Spinal cord (tissue), 10 donors: ENCODE results near the gene POMT2. TPM values are rescaled to one million over a fixed set of nuclear protein-coding genes. Genes with fewer than 3 reads are reported as not detected.
"Not testable (repeated sequence)": the region's sequence is repeated elsewhere in the genome, so short reads cannot be mapped to it uniquely, and the experiment has no call there.

Experiments used
- DNase-seq, 6 donors: peaks; one replicate each; pipeline versions ENCODE4 v3.0.0 to v3.0.0-alpha.2; 2013 to 2015; ENCODE audit warnings: low spot score in 6 of 6, low read depth in 4 of 6
- H3K27ac ChIP-seq: one replicate; pipeline ENCODE4 v1.5.1; 2013; ENCODE audit warnings: low read depth, low read length, control low read depth
- H3K27me3 ChIP-seq: one replicate; pipeline ENCODE4 v1.6.1; 2013; ENCODE audit warnings: low read length; ENCODE audit not compliant: control insufficient read depth, insufficient read depth
- H3K36me3 ChIP-seq: one replicate; pipeline ENCODE4 v1.6.1; 2013; ENCODE audit warnings: low read length; ENCODE audit not compliant: control insufficient read depth, insufficient read depth
- H3K4me1 ChIP-seq: one replicate; pipeline ENCODE4 v1.6.1; 2013; ENCODE audit warnings: low read length; ENCODE audit not compliant: control insufficient read depth, insufficient read depth
- H3K4me3 ChIP-seq: one replicate; pipeline ENCODE4 v1.5.1; 2013; ENCODE audit warnings: low read depth, low read length, control low read depth
- H3K9me3 ChIP-seq: one replicate; pipeline ENCODE4 v1.6.1; 2013; ENCODE audit warnings: low read length; ENCODE audit not compliant: control insufficient read depth, insufficient read depth
- WGBS: methylation state at CpG from one replicate; pipeline ENCODE4 v1.1.5; 2013; ENCODE audit warnings: missing lambda C conversion rate; ENCODE audit not compliant: insufficient coverage; 5-methylcytosine and 5-hydroxymethylcytosine counted together
- polyA plus RNA-seq, 2 donors: library from polyadenylated mRNA; unstranded; fragments of 120-200 nt; gene quantifications; one replicate each; pipeline ENCODE4 v1.2.1, GENCODE V29; 2013; ENCODE audit not compliant: insufficient read length in 2 of 2
- total RNA-seq, 2 donors: library from RNA; depleted of rRNA in 1 of 2; stranded (reverse); fragments of 120-200 nt in 1 of 2; fragments of >200 nt in 1 of 2; gene quantifications; one replicate each; pipeline versions ENCODE4 v1.2.3 to v1.2.4, GENCODE V29; 2013 to 2014
- donor health status: healthy.

POMT2 gene
- total and polyA plus RNA-seq, 4 donors, result 19.9 to 55.7 (median 31.2) TPM

DNA sequence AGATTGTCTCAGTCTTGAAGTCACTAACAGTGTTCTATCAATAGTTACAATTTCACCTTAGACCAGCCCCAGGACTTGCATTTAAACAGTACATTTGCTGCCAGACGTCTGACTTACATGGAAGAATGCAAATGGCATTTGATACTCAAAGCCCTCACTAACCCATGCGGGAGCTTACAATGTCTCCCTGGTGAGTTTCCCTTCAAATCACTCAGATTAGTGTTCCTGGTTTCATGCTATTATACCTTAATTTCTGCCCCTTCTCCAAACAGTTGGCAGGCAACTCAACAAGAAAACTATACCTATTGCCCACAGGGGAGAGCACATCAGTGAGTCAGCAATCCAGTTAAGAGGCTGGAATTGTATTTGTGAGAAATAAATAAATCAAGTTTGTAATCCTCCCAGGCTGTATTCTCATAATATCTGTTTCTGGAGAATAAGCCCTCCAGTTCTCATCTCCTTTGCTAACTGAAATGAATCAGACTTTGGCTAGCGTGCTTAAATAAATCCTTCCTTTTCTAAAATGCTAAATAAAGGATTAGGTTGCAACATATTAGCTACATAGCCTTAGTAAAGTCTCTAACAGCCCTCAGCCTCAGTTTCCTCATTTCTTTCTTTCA, 23.8 kb upstream of the POMT2 start:
- no peaks in the 10 kb centered on the region for H3K9me3 ChIP-seq
- no peaks in the 10 kb centered on the region for H3K4me1 ChIP-seq
- H3K4me3 ChIP-seq, result no peak overlapping the region
- H3K27me3 ChIP-seq, result no peaks in the 10 kb centered on the region
- 47% methylated on average over 2 of the region's 3 CpGs for WGBS
- H3K36me3 ChIP-seq, result peaks cover 29% of the 10 kb centered on the region
- H3K27ac ChIP-seq, result no peak overlapping the region
- DNase-seq, result peak in 1 of 6 donors; percentile 81

DNA sequence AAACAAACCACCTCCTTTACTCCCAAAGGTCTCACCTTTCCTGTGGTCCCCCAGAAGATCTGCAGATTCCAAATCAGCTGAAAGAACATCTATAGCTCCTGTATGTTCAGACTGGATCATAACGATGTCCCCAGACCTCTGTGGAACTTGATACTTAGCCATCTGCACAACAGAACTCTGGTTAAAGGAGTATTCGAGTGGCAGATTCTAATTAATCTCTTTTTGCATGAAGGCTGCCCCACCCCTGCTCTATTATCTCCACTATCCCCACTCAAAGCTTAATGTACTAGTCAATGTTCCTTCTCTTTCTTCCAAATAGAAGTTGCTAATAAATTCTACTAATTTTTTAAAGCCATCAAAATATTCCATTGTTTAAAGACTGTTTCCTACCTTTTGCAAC, 23.0 kb upstream of the POMT2 start:
- no peaks in the 10 kb centered on the region for H3K27me3 ChIP-seq
- no peak overlapping the region for H3K27ac ChIP-seq
- H3K4me1 ChIP-seq, result no peaks in the 10 kb centered on the region
- H3K4me3 ChIP-seq, result no peak overlapping the region
- peaks cover 25% of the 10 kb centered on the region for H3K36me3 ChIP-seq
- 89% methylated on average over 2 of the region's 2 CpGs for WGBS
- H3K9me3 ChIP-seq, result no peaks in the 10 kb centered on the region
- DNase-seq, result no peak

DNA sequence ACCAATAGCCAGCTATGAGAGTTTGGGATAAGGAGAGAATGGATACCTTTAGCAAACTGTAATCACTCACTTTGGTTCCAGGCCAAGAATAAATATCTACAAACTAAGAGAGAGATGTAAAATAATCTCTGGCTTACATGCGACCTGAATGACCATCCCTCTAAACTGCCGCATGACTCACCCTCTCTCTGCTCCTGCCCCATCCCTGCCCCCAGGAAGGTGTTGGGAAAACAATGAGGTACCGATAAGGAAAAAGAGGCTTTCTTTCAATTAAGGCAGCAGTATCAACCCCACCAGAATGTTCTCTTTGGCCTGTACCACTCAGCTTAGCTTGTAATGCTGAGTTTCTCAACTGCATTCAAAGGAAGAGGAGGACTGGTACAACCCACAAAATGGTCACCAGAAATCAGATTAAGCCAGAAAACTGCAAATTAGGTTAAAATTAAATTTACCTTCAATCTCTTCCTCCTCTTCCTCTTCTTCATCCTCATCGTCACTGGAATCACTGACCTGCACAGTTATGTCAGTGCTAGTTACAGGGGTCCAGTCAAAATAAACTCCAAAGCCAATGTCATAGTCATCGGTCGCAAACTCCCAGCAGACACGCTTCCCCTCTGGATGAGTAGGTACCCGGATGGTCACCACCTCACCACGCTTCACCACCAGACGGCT, 22.2 kb upstream of the POMT2 start:
- 88% methylated on average over 7 of the region's 10 CpGs for WGBS
- H3K36me3 ChIP-seq, result peaks cover 25% of the 10 kb centered on the region
- no peaks in the 10 kb centered on the region for H3K9me3 ChIP-seq
- H3K27ac ChIP-seq, result no peak overlapping the region
- H3K4me3 ChIP-seq, result no peak overlapping the region
- DNase-seq, result no peak
- H3K4me1 ChIP-seq, result no peaks in the 10 kb centered on the region
- no peaks in the 10 kb centered on the region for H3K27me3 ChIP-seq

DNA sequence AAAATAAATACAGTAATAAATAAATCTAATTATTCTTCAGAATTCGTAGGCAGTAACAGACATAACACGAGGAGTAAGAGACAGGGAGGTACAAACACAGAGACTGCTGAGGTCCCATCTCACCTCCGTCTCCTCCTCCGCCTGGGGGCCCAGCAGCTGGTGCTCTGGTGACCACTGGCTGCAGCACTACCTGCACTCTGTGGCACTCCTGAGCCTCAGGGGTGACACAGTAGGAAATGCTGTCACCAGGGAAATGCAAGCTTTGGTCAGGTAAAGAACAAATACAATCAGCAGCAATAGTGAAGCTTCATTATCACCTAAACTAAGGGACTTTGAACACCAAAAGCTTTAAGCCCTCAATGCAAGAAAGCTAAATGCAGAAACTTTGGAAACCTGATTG, 19.7 kb upstream of the POMT2 start:
- H3K4me3 ChIP-seq, result no peak overlapping the region
- no peaks in the 10 kb centered on the region for H3K4me1 ChIP-seq
- WGBS, result 85% methylated on average over 4 of the region's 4 CpGs
- DNase-seq, result no peak
- no peaks in the 10 kb centered on the region for H3K27me3 ChIP-seq
- H3K27ac ChIP-seq, result no peak overlapping the region
- peaks cover 27% of the 10 kb centered on the region for H3K36me3 ChIP-seq
- no peaks in the 10 kb centered on the region for H3K9me3 ChIP-seq

DNA sequence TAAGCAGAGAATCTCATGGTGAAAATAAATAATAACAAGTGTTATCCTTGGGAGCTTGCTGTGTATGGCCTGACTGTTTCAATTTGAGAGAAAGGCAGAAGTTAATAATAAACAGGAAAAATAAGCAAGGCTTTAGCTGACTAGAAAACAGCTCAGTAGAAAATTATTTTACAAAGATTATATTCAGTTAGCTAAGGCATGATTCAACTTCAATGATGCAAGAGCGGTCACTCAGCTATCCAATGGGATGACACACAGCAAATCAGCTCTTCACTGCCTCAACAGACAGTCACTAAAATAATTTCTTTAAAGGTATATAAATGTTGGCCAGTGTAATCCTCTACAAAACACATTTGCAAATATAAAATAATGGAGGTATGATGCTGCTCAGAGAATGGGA, 18.7 kb upstream of the POMT2 start:
- Histone ChIP-seq H3K4me3 (no peak overlapping the region), H3K27me3 (no peaks in the 10 kb centered on the region), H3K36me3 (peaks cover 26% of the 10 kb centered on the region), H3K4me1 (no peaks in the 10 kb centered on the region), H3K27ac (no peak overlapping the region), H3K9me3 (no peaks in the 10 kb centered on the region)
- DNase-seq, result no peak
- WGBS, result no CpG with 5 or more reads among the region's 1 CpG

DNA sequence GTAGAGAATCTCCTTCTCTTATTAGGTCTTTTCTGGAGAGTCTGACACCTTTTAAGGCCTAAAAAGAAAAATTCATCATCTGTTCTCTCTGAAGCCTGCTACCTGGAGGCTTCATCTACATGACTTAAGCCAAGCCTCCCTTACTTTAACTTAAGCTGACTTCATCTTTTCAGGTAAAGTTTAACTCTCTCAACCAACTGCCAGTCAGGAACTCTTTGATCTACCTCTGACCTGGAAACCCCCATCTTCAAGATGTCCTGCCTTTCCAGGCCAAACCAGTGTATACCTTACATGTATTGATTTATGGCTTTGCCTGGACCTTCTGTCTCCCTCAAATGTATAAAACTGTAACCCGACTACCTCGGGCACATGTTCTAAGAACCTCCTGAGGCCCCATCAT, 17.6 kb upstream of the POMT2 start:
- WGBS, result no CpG with 5 or more reads among the region's 2 CpGs
- no peak overlapping the region for H3K27ac ChIP-seq
- H3K4me3 ChIP-seq, result no peak overlapping the region

DNA sequence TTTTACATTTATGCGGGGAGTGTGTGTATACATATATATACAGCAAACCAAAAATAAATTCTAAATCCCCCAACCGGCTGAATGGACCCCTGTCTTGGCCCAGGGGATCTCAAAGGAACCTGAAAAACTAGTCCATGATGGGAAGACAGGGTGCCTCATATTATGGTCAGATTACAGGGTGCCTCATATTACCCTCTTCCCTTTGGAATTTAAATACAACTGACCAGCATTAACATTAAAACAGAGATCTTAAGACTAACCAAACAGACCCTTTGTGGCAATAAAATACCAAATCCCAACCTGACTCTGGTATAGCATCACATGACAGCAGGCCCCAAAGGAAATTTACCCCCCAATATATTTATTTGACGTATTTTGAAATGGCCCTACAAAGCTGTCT, 17.2 kb upstream of the POMT2 start:
- Histone ChIP-seq H3K27me3 (no peaks in the 10 kb centered on the region), H3K4me3 (no peak overlapping the region), H3K4me1 (no peaks in the 10 kb centered on the region), H3K36me3 (peaks cover 20% of the 10 kb centered on the region), H3K27ac (no peak overlapping the region), H3K9me3 (no peaks in the 10 kb centered on the region)
- WGBS, result no CpG with 5 or more reads among the region's 3 CpGs
- no peak for DNase-seq

More for the DNA sequence above, 17.6 kb upstream of the POMT2 start:
- no peaks in the 10 kb centered on the region for H3K9me3 ChIP-seq
- H3K27me3 ChIP-seq, result no peaks in the 10 kb centered on the region
- peaks cover 22% of the 10 kb centered on the region for H3K36me3 ChIP-seq
- no peak for DNase-seq
- H3K4me1 ChIP-seq, result no peaks in the 10 kb centered on the region

DNA sequence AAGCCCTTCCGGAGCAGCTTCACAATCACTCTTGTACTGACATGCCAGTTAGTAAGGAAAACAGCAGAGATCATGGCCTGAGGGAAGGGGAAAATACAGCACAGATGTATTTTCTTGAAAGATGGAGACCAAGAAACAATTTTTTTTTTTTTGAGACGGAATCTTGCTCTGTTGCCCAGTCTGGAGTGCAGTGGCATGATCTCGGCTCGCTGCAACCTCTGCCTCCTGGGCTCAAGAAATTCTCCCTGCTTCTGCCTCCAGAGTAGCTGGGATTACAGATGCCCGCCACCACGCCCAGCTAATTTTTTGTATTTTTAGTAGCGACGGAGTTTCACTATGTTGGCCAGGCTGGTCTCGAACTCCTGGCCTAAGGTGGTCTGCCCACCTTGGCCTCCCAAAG, 16.6 kb upstream of the POMT2 start:
- not testable (repeated sequence) for DNase-seq
- WGBS, result 100% methylated on average over 8 of the region's 9 CpGs

DNA sequence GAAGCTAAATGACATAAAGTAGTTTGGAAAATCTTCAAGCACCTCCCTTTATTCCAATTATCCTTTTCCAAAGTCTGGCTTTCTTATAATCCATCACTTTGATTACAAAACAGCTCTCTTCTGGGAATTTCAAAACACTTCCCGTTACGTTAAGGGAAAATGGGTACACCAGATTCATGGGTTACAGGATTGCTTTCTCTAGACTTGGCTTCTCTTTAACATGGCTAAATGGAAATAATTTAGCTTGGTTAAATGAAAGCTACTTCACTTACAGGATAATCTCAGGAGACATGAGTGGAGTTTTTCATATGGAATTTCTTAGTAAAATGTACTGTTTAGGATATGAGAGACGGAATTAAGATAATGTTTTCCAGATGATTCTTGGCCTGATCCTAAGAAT, 14.9 kb upstream of the POMT2 start:
- Histone ChIP-seq H3K27me3 (no peaks in the 10 kb centered on the region), H3K4me1 (no peaks in the 10 kb centered on the region), H3K36me3 (peaks cover 10% of the 10 kb centered on the region), H3K9me3 (no peaks in the 10 kb centered on the region), H3K4me3 (no peak overlapping the region), H3K27ac (no peak overlapping the region)
- WGBS, result no CpG with 5 or more reads among the region's 3 CpGs
- DNase-seq, result no peak

More for the DNA sequence above, 16.6 kb upstream of the POMT2 start:
- not testable (repeated sequence) for H3K4me1 ChIP-seq, H3K27ac ChIP-seq, H3K4me3 ChIP-seq, H3K9me3 ChIP-seq, H3K27me3 ChIP-seq
- peaks cover 20% of the 10 kb centered on the region for H3K36me3 ChIP-seq

DNA sequence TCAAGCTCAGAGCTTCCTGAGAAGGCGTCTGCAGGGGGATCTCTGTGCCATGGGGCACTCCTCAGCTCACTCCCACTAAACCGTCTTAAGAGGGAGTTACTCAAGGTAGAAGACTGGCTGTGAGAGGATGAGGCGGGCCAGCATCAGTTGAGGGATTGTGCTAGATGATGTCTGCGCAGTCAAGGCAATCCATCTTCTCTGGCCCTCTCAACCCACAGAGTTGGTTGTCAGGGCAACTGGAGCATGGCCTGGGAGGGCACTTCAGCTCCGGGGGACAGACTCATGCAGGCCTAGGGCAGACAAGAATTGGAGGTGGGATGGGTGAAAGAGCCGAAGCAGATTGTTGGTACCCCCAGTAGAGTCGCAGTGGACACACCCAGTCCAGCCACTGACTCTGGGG, 9.2 kb upstream of the POMT2 start:
- no peaks in the 10 kb centered on the region for H3K27me3 ChIP-seq
- H3K27ac ChIP-seq, result no peak overlapping the region
- no peaks in the 10 kb centered on the region for H3K9me3 ChIP-seq
- WGBS, result 67% methylated on average over 5 of the region's 7 CpGs
- H3K36me3 ChIP-seq, result peaks cover 9% of the 10 kb centered on the region
- H3K4me1 ChIP-seq, result no peaks in the 10 kb centered on the region
- DNase-seq, result no peak
- no peak overlapping the region for H3K4me3 ChIP-seq
